SK-N-SH treated with all-trans-retinoic acid at 6 μM for 48 hours (cell line): Measurements from ENCODE around the gene FOXJ3.

Source experiments
- ATAC-seq: fragments of 200-7000 bp; cut with Tn5 transposase; 3 replicates; pipeline ENCODE4 v1.9.1; 2020; ENCODE audit warnings: mild to moderate bottlenecking, moderate library complexity
- BACH2 ChIP-seq: fragments of 250-450 bp; sonication (Bioruptor Pico); IDR thresholded peaks from 2 replicates; pipeline ENCODE4 v1.9.0; 2021; ENCODE audit warnings: mild to moderate bottlenecking, borderline replicate concordance
- CSDC2 ChIP-seq: fragments of 250-450 bp; sonication (Bioruptor Pico); IDR thresholded peaks from 2 replicates; pipeline ENCODE4 v1.5.0; 2020; ENCODE audit warnings: mild to moderate bottlenecking, moderate library complexity
- ESRRG ChIP-seq: fragments of 250-450 bp; sonication (Bioruptor Pico); IDR thresholded peaks from 2 replicates; pipeline ENCODE4 v1.6.1; 2021; ENCODE audit warnings: mild to moderate bottlenecking
- GLIS3 ChIP-seq: fragments of 250-450 bp; sonication (Bioruptor Pico); IDR thresholded peaks from 2 replicates; pipeline ENCODE4 v1.5.0; 2020; ENCODE audit warnings: mild to moderate bottlenecking, moderate library complexity
- ISL1 ChIP-seq: fragments of 250-450 bp; sonication (Bioruptor Pico); IDR thresholded peaks from 2 replicates; pipeline ENCODE4 v2.1.2; 2022; ENCODE audit warnings: mild to moderate bottlenecking, moderate library complexity
- OSR1 ChIP-seq: fragments of 250-450 bp; sonication (Bioruptor Pico); IDR thresholded peaks from 2 replicates; pipeline ENCODE4 v1.8.0; 2022; ENCODE audit warnings: moderate library complexity, mild to moderate bottlenecking, inconsistent platforms
- PPARA ChIP-seq: fragments of 250-450 bp; sonication (Bioruptor Pico); IDR thresholded peaks from 2 replicates; pipeline ENCODE4 v1.5.0; 2020; ENCODE audit warnings: mild to moderate bottlenecking, borderline replicate concordance
- RARB ChIP-seq: fragments of 250-450 bp; sonication (Bioruptor Pico); IDR thresholded peaks from 2 replicates; pipeline ENCODE4 v1.8.0; 2021; ENCODE audit warnings: mild to moderate bottlenecking, moderate library complexity
- SNAI2 ChIP-seq: fragments of 250-450 bp; sonication (Bioruptor Pico); IDR thresholded peaks from 2 replicates; pipeline ENCODE4 v1.5.0; 2020; ENCODE audit warnings: mild to moderate bottlenecking, moderate library complexity
- TCF4 ChIP-seq: fragments of 250-450 bp; sonication (Bioruptor Pico); IDR thresholded peaks from 2 replicates; pipeline ENCODE4 v1.8.0; 2021; ENCODE audit warnings: mild to moderate bottlenecking, moderate library complexity, borderline replicate concordance
- TOX ChIP-seq: fragments of 250-450 bp; sonication (Bioruptor Pico); IDR thresholded peaks from 2 replicates; pipeline ENCODE4 v1.8.0; 2021; ENCODE audit warnings: mild to moderate bottlenecking, moderate library complexity, borderline replicate concordance
- ZC3H10 ChIP-seq: fragments of 250-450 bp; sonication (Bioruptor Pico); IDR thresholded peaks from 2 replicates; pipeline ENCODE4 v1.5.1; 2021; ENCODE audit warnings: mild to moderate bottlenecking, moderate library complexity
- ZFP3 ChIP-seq: fragments of 250-450 bp; sonication (Bioruptor Pico); IDR thresholded peaks from 2 replicates; pipeline ENCODE4 v1.5.0; 2020; ENCODE audit warnings: mild to moderate bottlenecking, moderate library complexity
- ZFP30 ChIP-seq: fragments of 450-650 bp; formaldehyde crosslinking; IDR thresholded peaks from 2 replicates; pipeline ENCODE4 v1.5.0; 2022; ENCODE audit warnings: mild to moderate bottlenecking, moderate library complexity
- ZNF565 ChIP-seq: fragments of 450-650 bp; formaldehyde crosslinking; conservative IDR thresholded peaks from 2 replicates; pipeline ENCODE4 v1.5.0; 2020; ENCODE audit warnings: low read depth, mild to moderate bottlenecking, moderate library complexity
- ZNF70 ChIP-seq: fragments of 450-650 bp; formaldehyde crosslinking; IDR thresholded peaks from 2 replicates; pipeline ENCODE4 v1.5.0; 2020; ENCODE audit warnings: mild to moderate bottlenecking, moderate library complexity
- TF ChIP-seq, protein P1 (sequence below): fragments of 250-450 bp; sonication (Bioruptor Pico); IDR thresholded peaks from 2 replicates; pipeline ENCODE4 v1.5.1; 2021; ENCODE audit warnings: mild to moderate bottlenecking, moderate library complexity
- TF ChIP-seq, protein P2 (sequence below): fragments of 250-450 bp; sonication (Bioruptor Pico); IDR thresholded peaks from 2 replicates; pipeline ENCODE4 v1.5.1; 2020; ENCODE audit warnings: low read depth, mild to moderate bottlenecking, moderate library complexity
- TF ChIP-seq, protein P3 (sequence below): fragments of 250-450 bp; sonication (Bioruptor Pico); IDR thresholded peaks from 2 replicates; pipeline ENCODE4 v1.8.0; 2020; ENCODE audit warnings: mild to moderate bottlenecking, moderate library complexity, borderline replicate concordance
- TF ChIP-seq, protein P4 (sequence below): fragments of 250-450 bp; sonication (Bioruptor Pico); IDR thresholded peaks from 2 replicates; pipeline ENCODE4 v1.8.0; 2021; ENCODE audit warnings: low read depth, mild to moderate bottlenecking, moderate library complexity, borderline replicate concordance
- TF ChIP-seq, protein P5 (sequence below): fragments of 250-450 bp; sonication (Bioruptor Pico); IDR thresholded peaks from 2 replicates; pipeline ENCODE4 v1.5.0; 2020; ENCODE audit warnings: mild to moderate bottlenecking, moderate library complexity

FOXJ3 gene

DNA sequence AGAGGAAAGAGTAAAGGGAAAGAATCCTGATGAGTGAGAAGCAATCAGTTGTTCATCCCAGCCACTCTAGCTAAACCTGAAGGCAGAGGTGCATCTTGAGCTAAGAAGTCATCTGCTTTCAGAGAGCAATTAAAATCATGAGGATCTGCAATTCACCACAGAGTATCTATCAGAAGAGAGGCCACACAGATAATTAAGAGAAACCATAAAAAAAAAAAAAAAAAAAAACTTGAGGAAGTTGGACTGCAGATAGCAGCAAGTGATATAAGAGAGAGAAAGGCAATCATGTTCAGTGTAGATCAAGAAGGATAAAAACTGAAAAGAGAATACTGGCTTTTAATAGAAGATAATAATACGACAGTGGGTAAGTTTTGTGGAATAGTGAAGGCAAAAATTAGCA is 17.7 kb downstream of the FOXJ3 start:
- no peak for TF ChIP-seq GLIS3 (CRISPR knock-in tag)
- TF ChIP-seq ZNF565 (CRISPR knock-in tag), result no peak
- no peak for TF ChIP-seq PPARA
- no peak for TF ChIP-seq ISL1 (CRISPR knock-in tag)
- TF ChIP-seq ZFP30, result no peak
- TF ChIP-seq OSR1, result no peak
- no peak for TF ChIP-seq ZFP3 (CRISPR knock-in tag)
- TF ChIP-seq TOX (CRISPR knock-in tag), result no peak
- no peak for TF ChIP-seq CSDC2 (CRISPR knock-in tag)
- no peak for TF ChIP-seq ESRRG (CRISPR knock-in tag)
- no peak for TF ChIP-seq ZNF70 (CRISPR knock-in tag)
- no peak for TF ChIP-seq TCF4 (CRISPR knock-in tag)
- TF ChIP-seq, all 23 proteins: peak for 0
- no peak for ATAC-seq

DNA sequence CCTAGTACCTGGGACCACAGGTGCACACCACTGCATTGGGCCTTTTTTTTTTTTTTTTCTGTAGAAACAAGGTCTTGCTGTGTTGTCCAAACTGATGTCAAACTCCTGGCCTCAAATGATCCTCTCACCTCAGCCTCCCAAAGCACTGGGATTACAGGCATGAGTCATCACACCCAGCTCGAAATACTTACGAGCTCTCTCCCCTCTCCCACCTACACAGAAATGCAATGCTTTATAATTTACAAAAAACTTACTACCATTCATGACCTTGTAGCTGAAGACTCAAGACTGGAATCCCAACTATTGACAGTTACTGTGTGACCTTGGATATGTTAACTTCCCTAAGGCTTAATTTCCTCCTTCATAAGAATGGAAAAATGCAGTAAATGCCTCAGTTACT is 18.7 kb downstream of the FOXJ3 start:
- TF ChIP-seq, protein P1, sequence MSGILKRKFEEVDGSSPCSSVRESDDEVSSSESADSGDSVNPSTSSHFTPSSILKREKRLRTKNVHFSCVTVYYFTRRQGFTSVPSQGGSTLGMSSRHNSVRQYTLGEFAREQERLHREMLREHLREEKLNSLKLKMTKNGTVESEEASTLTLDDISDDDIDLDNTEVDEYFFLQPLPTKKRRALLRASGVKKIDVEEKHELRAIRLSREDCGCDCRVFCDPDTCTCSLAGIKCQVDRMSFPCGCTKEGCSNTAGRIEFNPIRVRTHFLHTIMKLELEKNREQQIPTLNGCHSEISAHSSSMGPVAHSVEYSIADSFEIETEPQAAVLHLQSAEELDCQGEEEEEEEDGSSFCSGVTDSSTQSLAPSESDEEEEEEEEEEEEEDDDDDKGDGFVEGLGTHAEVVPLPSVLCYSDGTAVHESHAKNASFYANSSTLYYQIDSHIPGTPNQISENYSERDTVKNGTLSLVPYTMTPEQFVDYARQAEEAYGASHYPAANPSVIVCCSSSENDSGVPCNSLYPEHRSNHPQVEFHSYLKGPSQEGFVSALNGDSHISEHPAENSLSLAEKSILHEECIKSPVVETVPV (CRISPR knock-in tag), result no peak
- TF ChIP-seq GLIS3 (CRISPR knock-in tag) (no peak), BACH2 (CRISPR knock-in tag) (no peak), TOX (CRISPR knock-in tag) (no peak), TCF4 (CRISPR knock-in tag) (no peak), ZC3H10 (no peak), RARB (no peak), ESRRG (CRISPR knock-in tag) (no peak), PPARA (no peak)
- TF ChIP-seq, protein P2, sequence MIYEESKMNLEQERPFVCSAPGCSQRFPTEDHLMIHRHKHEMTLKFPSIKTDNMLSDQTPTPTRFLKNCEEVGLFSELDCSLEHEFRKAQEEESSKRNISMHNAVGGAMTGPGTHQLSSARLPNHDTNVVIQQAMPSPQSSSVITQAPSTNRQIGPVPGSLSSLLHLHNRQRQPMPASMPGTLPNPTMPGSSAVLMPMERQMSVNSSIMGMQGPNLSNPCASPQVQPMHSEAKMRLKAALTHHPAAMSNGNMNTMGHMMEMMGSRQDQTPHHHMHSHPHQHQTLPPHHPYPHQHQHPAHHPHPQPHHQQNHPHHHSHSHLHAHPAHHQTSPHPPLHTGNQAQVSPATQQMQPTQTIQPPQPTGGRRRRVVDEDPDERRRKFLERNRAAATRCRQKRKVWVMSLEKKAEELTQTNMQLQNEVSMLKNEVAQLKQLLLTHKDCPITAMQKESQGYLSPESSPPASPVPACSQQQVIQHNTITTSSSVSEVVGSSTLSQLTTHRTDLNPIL (CRISPR knock-in tag), result no peak
- TF ChIP-seq, protein P3, sequence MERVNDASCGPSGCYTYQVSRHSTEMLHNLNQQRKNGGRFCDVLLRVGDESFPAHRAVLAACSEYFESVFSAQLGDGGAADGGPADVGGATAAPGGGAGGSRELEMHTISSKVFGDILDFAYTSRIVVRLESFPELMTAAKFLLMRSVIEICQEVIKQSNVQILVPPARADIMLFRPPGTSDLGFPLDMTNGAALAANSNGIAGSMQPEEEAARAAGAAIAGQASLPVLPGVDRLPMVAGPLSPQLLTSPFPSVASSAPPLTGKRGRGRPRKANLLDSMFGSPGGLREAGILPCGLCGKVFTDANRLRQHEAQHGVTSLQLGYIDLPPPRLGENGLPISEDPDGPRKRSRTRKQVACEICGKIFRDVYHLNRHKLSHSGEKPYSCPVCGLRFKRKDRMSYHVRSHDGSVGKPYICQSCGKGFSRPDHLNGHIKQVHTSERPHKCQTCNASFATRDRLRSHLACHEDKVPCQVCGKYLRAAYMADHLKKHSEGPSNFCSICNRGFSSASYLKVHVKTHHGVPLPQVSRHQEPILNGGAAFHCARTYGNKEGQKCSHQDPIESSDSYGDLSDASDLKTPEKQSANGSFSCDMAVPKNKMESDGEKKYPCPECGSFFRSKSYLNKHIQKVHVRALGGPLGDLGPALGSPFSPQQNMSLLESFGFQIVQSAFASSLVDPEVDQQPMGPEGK (CRISPR knock-in tag), result no peak
- no peak for ATAC-seq

DNA sequence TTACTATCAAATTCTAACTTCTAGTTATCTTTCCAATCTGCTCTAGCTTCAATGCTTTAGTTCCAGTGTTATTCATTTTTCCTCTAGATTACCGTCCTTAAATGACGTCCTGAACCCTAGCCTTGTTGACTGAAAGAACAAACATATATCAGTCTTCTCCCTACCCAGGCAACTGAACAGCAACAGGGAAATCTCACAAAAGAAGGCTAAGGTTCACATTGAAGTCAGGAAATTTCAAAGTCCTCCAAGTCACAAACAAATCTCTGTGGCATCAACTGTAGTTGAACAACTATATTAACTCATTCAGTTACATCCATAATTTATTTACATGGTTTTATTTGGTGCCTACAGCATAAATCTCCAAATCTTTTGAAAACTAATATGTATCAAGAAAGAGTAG is 19.5 kb downstream of the FOXJ3 start:
- no peak for ATAC-seq

More for the DNA sequence above, 19.5 kb downstream of the FOXJ3 start:
- TF ChIP-seq ZC3H10 (no peak), SNAI2 (CRISPR knock-in tag) (no peak), ZNF565 (CRISPR knock-in tag) (no peak), TOX (CRISPR knock-in tag) (no peak), OSR1 (no peak), RARB (no peak), ISL1 (CRISPR knock-in tag) (no peak), ZFP3 (CRISPR knock-in tag) (no peak), ZNF70 (CRISPR knock-in tag) (no peak)
- TF ChIP-seq, protein P4, sequence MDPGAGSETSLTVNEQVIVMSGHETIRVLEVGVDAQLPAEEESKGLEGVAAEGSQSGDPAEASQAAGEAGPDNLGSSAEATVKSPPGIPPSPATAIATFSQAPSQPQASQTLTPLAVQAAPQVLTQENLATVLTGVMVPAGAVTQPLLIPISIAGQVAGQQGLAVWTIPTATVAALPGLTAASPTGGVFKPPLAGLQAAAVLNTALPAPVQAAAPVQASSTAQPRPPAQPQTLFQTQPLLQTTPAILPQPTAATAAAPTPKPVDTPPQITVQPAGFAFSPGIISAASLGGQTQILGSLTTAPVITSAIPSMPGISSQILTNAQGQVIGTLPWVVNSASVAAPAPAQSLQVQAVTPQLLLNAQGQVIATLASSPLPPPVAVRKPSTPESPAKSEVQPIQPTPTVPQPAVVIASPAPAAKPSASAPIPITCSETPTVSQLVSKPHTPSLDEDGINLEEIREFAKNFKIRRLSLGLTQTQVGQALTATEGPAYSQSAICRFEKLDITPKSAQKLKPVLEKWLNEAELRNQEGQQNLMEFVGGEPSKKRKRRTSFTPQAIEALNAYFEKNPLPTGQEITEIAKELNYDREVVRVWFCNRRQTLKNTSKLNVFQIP, result no peak
- TF ChIP-seq, protein P1 (CRISPR knock-in tag), result no peak
- TF ChIP-seq, protein P5, sequence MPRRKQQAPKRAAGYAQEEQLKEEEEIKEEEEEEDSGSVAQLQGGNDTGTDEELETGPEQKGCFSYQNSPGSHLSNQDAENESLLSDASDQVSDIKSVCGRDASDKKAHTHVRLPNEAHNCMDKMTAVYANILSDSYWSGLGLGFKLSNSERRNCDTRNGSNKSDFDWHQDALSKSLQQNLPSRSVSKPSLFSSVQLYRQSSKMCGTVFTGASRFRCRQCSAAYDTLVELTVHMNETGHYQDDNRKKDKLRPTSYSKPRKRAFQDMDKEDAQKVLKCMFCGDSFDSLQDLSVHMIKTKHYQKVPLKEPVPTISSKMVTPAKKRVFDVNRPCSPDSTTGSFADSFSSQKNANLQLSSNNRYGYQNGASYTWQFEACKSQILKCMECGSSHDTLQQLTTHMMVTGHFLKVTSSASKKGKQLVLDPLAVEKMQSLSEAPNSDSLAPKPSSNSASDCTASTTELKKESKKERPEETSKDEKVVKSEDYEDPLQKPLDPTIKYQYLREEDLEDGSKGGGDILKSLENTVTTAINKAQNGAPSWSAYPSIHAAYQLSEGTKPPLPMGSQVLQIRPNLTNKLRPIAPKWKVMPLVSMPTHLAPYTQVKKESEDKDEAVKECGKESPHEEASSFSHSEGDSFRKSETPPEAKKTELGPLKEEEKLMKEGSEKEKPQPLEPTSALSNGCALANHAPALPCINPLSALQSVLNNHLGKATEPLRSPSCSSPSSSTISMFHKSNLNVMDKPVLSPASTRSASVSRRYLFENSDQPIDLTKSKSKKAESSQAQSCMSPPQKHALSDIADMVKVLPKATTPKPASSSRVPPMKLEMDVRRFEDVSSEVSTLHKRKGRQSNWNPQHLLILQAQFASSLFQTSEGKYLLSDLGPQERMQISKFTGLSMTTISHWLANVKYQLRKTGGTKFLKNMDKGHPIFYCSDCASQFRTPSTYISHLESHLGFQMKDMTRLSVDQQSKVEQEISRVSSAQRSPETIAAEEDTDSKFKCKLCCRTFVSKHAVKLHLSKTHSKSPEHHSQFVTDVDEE, result no peak
- TF ChIP-seq, protein P2 (CRISPR knock-in tag), result no peak
- TF ChIP-seq, all 23 proteins: peak for 0
